Left kidney (tissue), 8 donors: ENCODE measurements around the gene EIF5A2. TPM values are rescaled to one million over a fixed set of nuclear protein-coding genes. Genes with fewer than 3 reads are reported as not detected.
A peak's percentile ranks its signal among the peaks of the same experiment; 100 is the strongest.
"Not testable (repeated sequence)": the region's sequence is repeated elsewhere in the genome, so short reads cannot be mapped to it uniquely, and the experiment has no call there.

ENCODE experiments used
- DNase-seq: peaks from one replicate; pipeline ENCODE4 v3.0.0-alpha.2; 2013
- long read RNA-seq, 8 donors: transcript quantifications; one replicate each; lab custom pipeline, GENCODE V29; 2026
- polyA plus RNA-seq: library from polyadenylated mRNA; unstranded; fragments of 120-200 nt; gene quantifications from one replicate; pipeline ENCODE4 v1.2.1, GENCODE V29; 2013; ENCODE audit not compliant: insufficient read length

The EIF5A2 gene
- 7.6 TPM for polyA plus RNA-seq
- long read RNA-seq, donor 1, full-length matches to known transcripts: 2 of 2 reads
- long read RNA-seq, donor 1, partial matches to known transcripts: 0 of 2 reads
- long read RNA-seq, donor 1, other reads (novel, unspliced or antisense): 0 of 2 reads
- long read RNA-seq, donor 2, full-length matches to known transcripts: 5 of 5 reads
- long read RNA-seq, donor 2, partial matches to known transcripts: 0 of 5 reads
- long read RNA-seq, donor 2, other reads (novel, unspliced or antisense): 0 of 5 reads
- long read RNA-seq, donor 3, full-length matches to known transcripts: 2 of 2 reads
- long read RNA-seq, donor 3, partial matches to known transcripts: 0 of 2 reads
- long read RNA-seq, donor 3, other reads (novel, unspliced or antisense): 0 of 2 reads
- long read RNA-seq, donor 4, full-length matches to known transcripts: 1 of 1 reads
- long read RNA-seq, donor 4, partial matches to known transcripts: 0 of 1 reads
- long read RNA-seq, donor 4, other reads (novel, unspliced or antisense): 0 of 1 reads
- long read RNA-seq, donor 5, full-length matches to known transcripts: 3 of 3 reads
- long read RNA-seq, donor 5, partial matches to known transcripts: 0 of 3 reads
- long read RNA-seq, donor 5, other reads (novel, unspliced or antisense): 0 of 3 reads
- long read RNA-seq, donor 6, full-length matches to known transcripts: 3 of 3 reads
- long read RNA-seq, donor 6, partial matches to known transcripts: 0 of 3 reads
- long read RNA-seq, donor 6, other reads (novel, unspliced or antisense): 0 of 3 reads
- long read RNA-seq, donor 7, full-length matches to known transcripts: 5 of 5 reads
- long read RNA-seq, donor 7, partial matches to known transcripts: 0 of 5 reads
- long read RNA-seq, donor 7, other reads (novel, unspliced or antisense): 0 of 5 reads
- long read RNA-seq, donor 8: 0 reads

- DNase-seq: peak; percentile 89
These were observed at the start of gene EIF5A2 for GRCh38 chr3:170908235-170909116. Gene EIF5A2, minus strand, starts transcription at chr3:170908637. Its CDS starts 831 bp downstream, at chr3:170907806.

- no peak for DNase-seq
These were observed 48.2 kb upstream of the EIF5A2 start for GRCh38 chr3:170956647-170957046.

GRCh38 chr3:170953736-170954135, 45.3 kb upstream of the EIF5A2 start:
- DNase-seq: no peak

- DNase-seq: no peak
These were observed 44.8 kb upstream of the EIF5A2 start for GRCh38 chr3:170953229-170953628.

GRCh38 chr3:170949211-170949610, 40.8 kb upstream of the EIF5A2 start:
- DNase-seq: no peak

GRCh38 chr3:170947018-170947769, 38.8 kb upstream of the EIF5A2 start:
- DNase-seq: no peak

- no peak for DNase-seq
These were observed 33.6 kb upstream of the EIF5A2 start for GRCh38 chr3:170942011-170942410.

- DNase-seq: no peak
These were observed 33.1 kb upstream of the EIF5A2 start for GRCh38 chr3:170941551-170941950.

- DNase-seq: not testable (repeated sequence)
These were observed 24.6 kb upstream of the EIF5A2 start for GRCh38 chr3:170933039-170933438.

GRCh38 chr3:170923553-170923952, 15.1 kb upstream of the EIF5A2 start:
- DNase-seq: not testable (repeated sequence)

- no peak for DNase-seq
These were observed 10.3 kb upstream of the EIF5A2 start for GRCh38 chr3:170918715-170919114.

GRCh38 chr3:170914690-170915089, 6.3 kb upstream of the EIF5A2 start:
- no peak for DNase-seq

GRCh38 chr3:170914212-170914611, 5.8 kb upstream of the EIF5A2 start:
- DNase-seq: no peak

GRCh38 chr3:170911051-170911450, 2.6 kb upstream of the EIF5A2 start:
- DNase-seq: no peak

GRCh38 chr3:170910542-170910941, 2.1 kb upstream of the EIF5A2 start:
- DNase-seq: no peak

GRCh38 chr3:170909129-170909903, 879 bp upstream of the EIF5A2 start:
- no peak for DNase-seq

GRCh38 chr3:170907637-170908234, 701 bp downstream of the EIF5A2 start:
- DNase-seq: no peak

- DNase-seq: no peak
These were observed 2.6 kb downstream of the EIF5A2 start for GRCh38 chr3:170905862-170906261.

GRCh38 chr3:170903123-170903522, 5.3 kb downstream of the EIF5A2 start:
- DNase-seq: no peak

GRCh38 chr3:170899455-170899854, 9.0 kb downstream of the EIF5A2 start:
- DNase-seq: no peak
